ENCODE measurements around the gene DCBLD2. TPM values are rescaled to one million over a fixed set of nuclear protein-coding genes. Genes with fewer than 3 reads are reported as not detected.

Gene DCBLD2
- total RNA-seq, 1 experiment from 2014 or later, result 48.0 TPM

GRCh38 chr3:98768961-98769360 is 132.5 kb downstream of the DCBLD2 start:
- H3K9ac ChIP-seq (ENCODE audit: extremely low read depth, insufficient read length, low read length), result no peak overlapping the region
- no peak overlapping the region for H3K23ac ChIP-seq (ENCODE audit: insufficient read length, low read depth, low read length)
- H3K4ac ChIP-seq (ENCODE audit: low read depth, low read length), result no peak overlapping the region
- H4K8ac ChIP-seq (replicated peaks; ENCODE audit: insufficient read length, low read depth, low read length), result no peak overlapping the region
- no peak overlapping the region for H3K4me2 ChIP-seq (ENCODE audit: insufficient read depth, insufficient read length, low read length)
- no peak overlapping the region for H2BK12ac ChIP-seq (ENCODE audit: insufficient read length, low read depth, low read length)
- Mint-ChIP-seq H3K4me1 (peaks cover 16 to 19% of the 10 kb centered on the region in 2 experiments), H3K9me3 (no peaks in the 10 kb centered on the region), H3K27me3 (ENCODE audit: low read depth) (no peaks in the 10 kb centered on the region), H3K4me3 (no peak overlapping the region), H3K36me3 (ENCODE audit: insufficient read depth in 1 of 3, low read depth in 3 of 3) (no peaks in the 10 kb centered on the region), H3K27ac (no peak overlapping the region)
- H3K79me2 ChIP-seq (ENCODE audit: insufficient read depth, low read length), result no peaks in the 10 kb centered on the region
- H4K91ac ChIP-seq (ENCODE audit: insufficient read length, low read depth, low read length), result no peak overlapping the region
- no peak overlapping the region for H3T11ph ChIP-seq (ENCODE audit: low read length)
- no peaks in the 10 kb centered on the region for H3K4me1 ChIP-seq (ENCODE audit: insufficient read depth, low read length)
- no peak overlapping the region for H2BK5ac ChIP-seq (ENCODE audit: insufficient read length, low read length)
- no peak overlapping the region for H2AK5ac ChIP-seq (ENCODE audit: insufficient read length, low read length)
- no peak overlapping the region for H2BK20ac ChIP-seq (ENCODE audit: low read depth, low read length, poor library complexity, severe bottlenecking)
- H2AFZ ChIP-seq (ENCODE audit: low read length), result no peak overlapping the region
- H4K5ac ChIP-seq (ENCODE audit: insufficient read length, low read depth, low read length), result no peak overlapping the region
- no CpG with 5 or more reads among the region's 2 CpGs for WGBS (ENCODE audit: extremely low coverage, insufficient read length, low lambda C conversion rate)
- H3K56ac ChIP-seq (ENCODE audit: insufficient read length, low read depth, low read length), result no peak overlapping the region
- H3K27me3 ChIP-seq (ENCODE audit: insufficient read depth, low read length), result no peaks in the 10 kb centered on the region
- no peak overlapping the region for H3K14ac ChIP-seq (ENCODE audit: insufficient read depth, low read length)
- DNase-seq, result no peak
- H4K20me1 ChIP-seq (ENCODE audit: control insufficient read depth, insufficient read depth, insufficient read length), result no peaks in the 10 kb centered on the region
- no peak overlapping the region for H3K27ac ChIP-seq (ENCODE audit: insufficient read length, low read depth, low read length)
- no peaks in the 10 kb centered on the region for H3K9me3 ChIP-seq (ENCODE audit: control insufficient read depth, low read depth, low read length)
- no peak overlapping the region for H3K18ac ChIP-seq (ENCODE audit: insufficient read length, low read depth, low read length)
- TF ChIP-seq, protein P1, sequence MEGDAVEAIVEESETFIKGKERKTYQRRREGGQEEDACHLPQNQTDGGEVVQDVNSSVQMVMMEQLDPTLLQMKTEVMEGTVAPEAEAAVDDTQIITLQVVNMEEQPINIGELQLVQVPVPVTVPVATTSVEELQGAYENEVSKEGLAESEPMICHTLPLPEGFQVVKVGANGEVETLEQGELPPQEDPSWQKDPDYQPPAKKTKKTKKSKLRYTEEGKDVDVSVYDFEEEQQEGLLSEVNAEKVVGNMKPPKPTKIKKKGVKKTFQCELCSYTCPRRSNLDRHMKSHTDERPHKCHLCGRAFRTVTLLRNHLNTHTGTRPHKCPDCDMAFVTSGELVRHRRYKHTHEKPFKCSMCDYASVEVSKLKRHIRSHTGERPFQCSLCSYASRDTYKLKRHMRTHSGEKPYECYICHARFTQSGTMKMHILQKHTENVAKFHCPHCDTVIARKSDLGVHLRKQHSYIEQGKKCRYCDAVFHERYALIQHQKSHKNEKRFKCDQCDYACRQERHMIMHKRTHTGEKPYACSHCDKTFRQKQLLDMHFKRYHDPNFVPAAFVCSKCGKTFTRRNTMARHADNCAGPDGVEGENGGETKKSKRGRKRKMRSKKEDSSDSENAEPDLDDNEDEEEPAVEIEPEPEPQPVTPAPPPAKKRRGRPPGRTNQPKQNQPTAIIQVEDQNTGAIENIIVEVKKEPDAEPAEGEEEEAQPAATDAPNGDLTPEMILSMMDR (conservative IDR thresholded peaks at IDR 0.05), result no peak
- H2BK120ac ChIP-seq (ENCODE audit: low read depth, low read length, poor library complexity, severe bottlenecking), result no peak overlapping the region
- no peak overlapping the region for H2BK15ac ChIP-seq (ENCODE audit: low read depth, low read length)
- H3K23me2 ChIP-seq (ENCODE audit: insufficient read length, low read depth, low read length, poor library complexity, severe bottlenecking), result no peaks in the 10 kb centered on the region
- no peaks in the 10 kb centered on the region for H3K79me1 ChIP-seq (ENCODE audit: insufficient read depth, low read depth, low read length, poor library complexity, severe bottlenecking)
